Suprapubic skin (tissue), 4 donors: Measurements from ENCODE around the gene UBR1. TPM values are rescaled to one million over a fixed set of nuclear protein-coding genes. Genes with fewer than 3 reads are reported as not detected.
"Not testable (repeated sequence)": the region's sequence is repeated elsewhere in the genome, so short reads cannot be mapped to it uniquely, and the experiment has no call there.

Experiments
- DNase-seq, 2 donors: peaks; one replicate each; pipeline ENCODE4 v3.0.0-alpha.2; 2019; ENCODE audit warnings: low spot score in 2 of 2
- H3K27ac ChIP-seq: fragments of 200-600 bp; sonication (generic); one replicate; pipeline ENCODE4 v1.5.1; 2019
- H3K27me3 ChIP-seq: fragments of 200-600 bp; sonication (generic); one replicate; pipeline ENCODE4 v1.5.1; 2019
- H3K36me3 ChIP-seq: fragments of 200-600 bp; sonication (generic); one replicate; pipeline ENCODE4 v1.5.1; 2019
- H3K4me1 ChIP-seq: fragments of 200-600 bp; sonication (generic); one replicate; pipeline ENCODE4 v1.5.1; 2019
- H3K4me3 ChIP-seq: fragments of 200-600 bp; sonication (generic); one replicate; pipeline ENCODE4 v1.5.1; 2019; ENCODE audit warnings: mild to moderate bottlenecking
- H3K9me3 ChIP-seq: fragments of 200-600 bp; sonication (generic); one replicate; pipeline ENCODE4 v1.5.1; 2019
- EP300 ChIP-seq: sonication (generic); formaldehyde crosslinking; IDR thresholded peaks from one replicate; pipeline ENCODE4 v1.6.1; 2017; ENCODE audit warnings: antibody characterized with exemption
- POLR2A ChIP-seq, 2 donors: fragments of 450-650 bp; IDR thresholded peaks; one replicate each; pipeline ENCODE4 v1.6.1; 2017; ENCODE audit warnings: antibody characterized with exemption in 2 of 2, mild to moderate bottlenecking in 2 of 2, moderate library complexity in 2 of 2
- POLR2AphosphoS5 ChIP-seq, 3 donors: sonication (generic); formaldehyde crosslinking; IDR thresholded peaks; one replicate each; pipeline ENCODE4 v1.6.1; 2017; ENCODE audit warnings: antibody characterized with exemption in 3 of 3
- WGBS: methylation state at CpG from one replicate; pipeline ENCODE4 v1.1.5; 2018; 5-methylcytosine and 5-hydroxymethylcytosine counted together
- total RNA-seq, 4 donors: library from RNA; depleted of rRNA; stranded (reverse); fragments of >200 nt; gene quantifications; one replicate each; pipeline ENCODE4 v1.1.0, GENCODE V29; 2016
- TF ChIP-seq, protein P1 (sequence below), 2 donors: fragments of 200-600 bp in 1 of 2; fragments of 450-650 bp in 1 of 2; sonication (generic) in 1 of 2; IDR thresholded peaks; one replicate each; pipeline ENCODE4 v1.5.1; 2016 to 2019; ENCODE audit warnings: antibody characterized with exemption in 2 of 2, mild to moderate bottlenecking in 1 of 2, moderate library complexity in 1 of 2

UBR1 gene
- total RNA-seq, 4 donors from 2014 or later, result 14.0 to 41.4 (median 19.2) TPM

DNA sequence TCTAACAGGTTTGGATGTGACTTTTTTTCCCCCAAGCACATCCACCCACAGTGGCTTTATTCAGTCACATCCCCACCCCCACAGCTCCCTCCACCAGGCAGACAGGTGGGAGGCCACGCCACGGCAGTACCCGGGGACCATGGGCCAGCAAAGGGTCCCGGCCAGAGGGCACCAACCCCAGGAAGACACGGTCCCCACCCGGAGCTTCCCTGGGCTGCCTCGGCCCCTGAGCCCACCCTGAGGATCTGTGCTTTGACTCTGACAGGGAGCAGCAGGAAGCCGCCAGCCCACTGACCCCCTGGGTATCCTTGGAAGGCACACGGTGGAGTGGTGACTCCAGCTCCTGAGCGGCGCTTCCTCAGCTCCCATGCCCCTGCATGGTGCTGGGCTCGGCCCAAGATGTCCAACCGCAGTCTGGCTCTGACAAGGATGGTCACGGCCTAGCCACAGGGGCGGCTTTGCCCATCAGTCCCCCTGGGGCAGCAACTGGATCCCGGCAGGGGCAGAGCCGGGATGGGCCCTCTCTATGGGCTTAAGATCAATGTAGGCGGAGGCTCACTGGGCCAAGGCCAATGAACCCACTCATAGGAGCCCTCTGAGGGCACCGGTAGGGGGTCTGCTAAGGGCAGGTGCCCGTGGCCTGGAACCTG, 119.0 kb downstream of the UBR1 start:
- TF ChIP-seq POLR2AphosphoS5 (IDR thresholded peaks at IDR 0.05) (no peak), POLR2A (IDR thresholded peaks at IDR 0.05) (no peak), EP300 (no peak)
- TF ChIP-seq, protein P1, sequence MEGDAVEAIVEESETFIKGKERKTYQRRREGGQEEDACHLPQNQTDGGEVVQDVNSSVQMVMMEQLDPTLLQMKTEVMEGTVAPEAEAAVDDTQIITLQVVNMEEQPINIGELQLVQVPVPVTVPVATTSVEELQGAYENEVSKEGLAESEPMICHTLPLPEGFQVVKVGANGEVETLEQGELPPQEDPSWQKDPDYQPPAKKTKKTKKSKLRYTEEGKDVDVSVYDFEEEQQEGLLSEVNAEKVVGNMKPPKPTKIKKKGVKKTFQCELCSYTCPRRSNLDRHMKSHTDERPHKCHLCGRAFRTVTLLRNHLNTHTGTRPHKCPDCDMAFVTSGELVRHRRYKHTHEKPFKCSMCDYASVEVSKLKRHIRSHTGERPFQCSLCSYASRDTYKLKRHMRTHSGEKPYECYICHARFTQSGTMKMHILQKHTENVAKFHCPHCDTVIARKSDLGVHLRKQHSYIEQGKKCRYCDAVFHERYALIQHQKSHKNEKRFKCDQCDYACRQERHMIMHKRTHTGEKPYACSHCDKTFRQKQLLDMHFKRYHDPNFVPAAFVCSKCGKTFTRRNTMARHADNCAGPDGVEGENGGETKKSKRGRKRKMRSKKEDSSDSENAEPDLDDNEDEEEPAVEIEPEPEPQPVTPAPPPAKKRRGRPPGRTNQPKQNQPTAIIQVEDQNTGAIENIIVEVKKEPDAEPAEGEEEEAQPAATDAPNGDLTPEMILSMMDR (IDR thresholded peaks at IDR 0.05), result no peak
- Histone ChIP-seq H3K27me3 (no peaks in the 10 kb centered on the region), H3K4me1 (no peaks in the 10 kb centered on the region), H3K4me3 (no peak overlapping the region), H3K36me3 (peaks cover 59% of the 10 kb centered on the region), H3K27ac (no peak overlapping the region), H3K9me3 (no peaks in the 10 kb centered on the region)
- no peak for DNase-seq
- 89% methylated on average over 11 of the region's 20 CpGs for WGBS

DNA sequence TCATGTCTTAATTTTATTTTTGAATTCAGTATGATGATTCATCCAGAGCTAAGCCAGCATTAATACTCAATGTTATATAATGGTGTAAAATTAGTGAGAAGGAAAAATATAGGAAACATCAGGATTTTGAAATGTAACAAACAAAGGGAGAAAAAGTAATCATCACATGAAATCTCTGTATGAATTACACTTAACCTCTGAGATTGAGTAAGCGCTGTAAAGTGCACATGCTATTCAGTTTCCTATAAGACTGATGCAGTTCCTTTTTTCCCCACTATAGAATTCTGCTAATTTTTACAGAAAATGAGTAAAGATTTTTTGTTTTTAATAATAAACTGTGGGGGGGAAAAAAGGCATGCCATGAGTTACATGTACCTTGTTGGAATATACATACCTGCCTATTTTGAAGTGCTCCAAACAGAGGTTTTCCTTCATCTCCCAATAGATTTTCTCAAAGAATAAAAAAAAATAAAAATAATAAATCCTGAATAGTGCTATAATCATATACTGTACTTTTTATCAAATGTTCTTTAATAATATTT, 121.3 kb downstream of the UBR1 start:
- peaks cover 69% of the 10 kb centered on the region for H3K36me3 ChIP-seq
- TF ChIP-seq EP300 (no peak), POLR2AphosphoS5 (IDR thresholded peaks at IDR 0.05) (no peak)
- TF ChIP-seq, protein P1 (IDR thresholded peaks at IDR 0.05), result no peak
- H3K4me3 ChIP-seq, result no peak overlapping the region
- no peaks in the 10 kb centered on the region for H3K4me1 ChIP-seq
- WGBS, result 98% methylated on average over 1 of the region's 1 CpG
- H3K9me3 ChIP-seq, result no peaks in the 10 kb centered on the region
- no peaks in the 10 kb centered on the region for H3K27me3 ChIP-seq
- no peak for DNase-seq
- H3K27ac ChIP-seq, result no peak overlapping the region

DNA sequence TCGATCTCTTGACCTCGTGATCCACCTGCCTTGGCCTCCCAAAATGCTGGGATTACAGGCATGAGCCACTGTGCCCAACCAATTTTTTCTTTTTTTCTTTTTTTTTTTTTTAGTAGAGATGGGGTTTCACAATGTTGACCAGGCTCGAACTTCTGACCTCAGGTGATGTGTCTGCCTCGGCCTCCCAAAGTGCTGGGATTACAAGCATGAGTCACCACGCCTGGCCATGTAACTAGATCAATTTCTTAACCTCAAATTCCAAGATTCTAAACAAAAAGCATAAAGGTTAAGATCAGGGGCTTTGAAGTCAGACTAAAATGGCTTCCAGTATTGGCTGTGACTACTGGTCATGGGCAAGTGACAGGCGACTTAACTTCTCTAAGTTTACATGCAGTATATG, 126.7 kb downstream of the UBR1 start:
- not testable (repeated sequence) for H3K4me3 ChIP-seq, H3K27ac ChIP-seq, H3K4me1 ChIP-seq, DNase-seq, H3K27me3 ChIP-seq, H3K9me3 ChIP-seq
- 95% methylated on average over 6 of the region's 6 CpGs for WGBS
- peaks cover 87% of the 10 kb centered on the region for H3K36me3 ChIP-seq

DNA sequence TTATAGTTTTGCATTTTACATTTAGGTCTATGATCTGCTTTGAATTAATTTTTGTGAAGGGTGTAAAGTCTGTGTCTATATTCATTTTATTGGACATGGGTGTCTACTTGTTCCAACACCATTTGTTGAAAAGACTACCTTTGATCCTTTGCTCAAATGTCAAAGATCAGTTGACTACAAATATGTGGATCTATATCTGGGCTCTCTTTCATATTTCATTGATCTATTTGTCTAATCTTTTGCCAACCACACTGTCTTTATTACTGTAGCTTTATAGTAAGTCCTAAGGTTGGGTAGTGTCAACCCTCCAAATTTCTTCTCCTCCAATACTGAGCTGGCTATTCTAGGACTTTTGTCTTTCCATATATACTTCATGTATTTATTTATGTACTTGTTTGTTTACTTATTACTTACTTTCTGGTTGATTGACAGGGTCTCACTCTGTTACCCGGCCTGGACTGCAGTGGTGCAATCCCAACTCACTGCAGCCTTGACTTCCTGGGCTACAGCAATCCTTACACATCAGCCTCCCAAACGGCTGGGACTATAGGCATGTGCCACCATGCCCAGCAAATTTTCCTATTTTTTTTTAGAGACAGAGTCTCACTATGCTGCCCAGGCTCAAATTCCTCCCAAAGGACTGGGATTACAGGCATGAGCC, 131.5 kb downstream of the UBR1 start:
- Histone ChIP-seq H3K9me3 (no peaks in the 10 kb centered on the region), H3K27ac (no peak overlapping the region), H3K27me3 (no peaks in the 10 kb centered on the region), H3K4me1 (no peaks in the 10 kb centered on the region), H3K4me3 (no peak overlapping the region), H3K36me3 (peaks cover 84% of the 10 kb centered on the region)
- no peak for TF ChIP-seq EP300
- TF ChIP-seq POLR2A (IDR thresholded peaks at IDR 0.05), result no peak
- TF ChIP-seq POLR2AphosphoS5 (IDR thresholded peaks at IDR 0.05), result no peak
- TF ChIP-seq, protein P1 (IDR thresholded peaks at IDR 0.05), result no peak
- 90% methylated on average over 2 of the region's 2 CpGs for WGBS
- no peak for DNase-seq

DNA sequence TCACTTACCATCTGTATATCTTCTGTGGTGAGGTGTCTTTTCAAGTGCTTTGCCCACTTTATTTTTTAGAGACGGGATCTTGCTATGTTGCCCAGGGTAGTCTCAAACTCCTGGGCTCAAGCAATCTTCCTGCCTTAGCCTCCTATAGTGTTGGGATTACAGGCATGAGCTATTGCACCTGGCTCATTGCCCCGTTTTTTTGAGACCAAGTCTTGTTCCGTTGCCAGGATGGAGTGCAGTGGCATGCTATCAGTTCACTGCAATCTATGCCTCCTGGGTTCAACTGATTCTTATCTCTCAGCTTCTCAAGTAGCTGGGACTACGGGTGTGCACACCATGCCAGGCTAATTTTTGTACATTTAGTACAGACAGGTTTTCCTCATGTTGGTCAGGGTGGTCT, 132.7 kb downstream of the UBR1 start:
- Histone ChIP-seq H3K36me3 (peaks cover 81% of the 10 kb centered on the region), H3K4me3 (no peak overlapping the region), H3K9me3 (no peaks in the 10 kb centered on the region), H3K27ac (no peak overlapping the region), H3K4me1 (no peaks in the 10 kb centered on the region), H3K27me3 (no peaks in the 10 kb centered on the region)
- DNase-seq, result no peak
- TF ChIP-seq, protein P1 (IDR thresholded peaks at IDR 0.05), result no peak
- TF ChIP-seq EP300 (no peak), POLR2A (IDR thresholded peaks at IDR 0.05) (no peak), POLR2AphosphoS5 (IDR thresholded peaks at IDR 0.05) (no peak)
- 76% methylated on average over 4 of the region's 4 CpGs for WGBS
